NCI-H774 (cell line): ENCODE data around the gene HACD2.
"Not testable (repeated sequence)": the region's sequence is repeated elsewhere in the genome, so short reads cannot be mapped to it uniquely, and the experiment has no call there.

Experiments used
- DNase-seq: peaks from one replicate; lab custom pipeline; 2025; lab: John Stamatoyannopoulos, UW

Gene HACD2

DNA sequence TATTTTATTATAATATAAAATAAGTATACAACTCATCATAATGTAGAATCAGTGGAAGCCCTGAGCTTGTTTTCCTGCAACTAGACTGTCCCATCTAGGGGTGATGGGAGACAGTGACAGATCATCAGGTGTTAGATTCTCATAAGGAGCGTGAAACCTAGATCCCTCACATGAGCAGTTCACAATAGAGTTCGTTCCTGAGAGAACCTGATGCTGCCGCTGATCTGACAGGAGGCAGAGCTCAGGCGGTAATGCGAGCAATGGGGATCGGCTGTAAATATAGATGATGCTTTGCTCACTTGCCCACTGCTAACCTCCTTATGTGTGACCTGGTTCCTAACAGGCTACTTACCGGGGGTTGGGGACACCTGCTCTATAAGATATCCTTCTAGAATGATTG, 26.8 kb upstream of the HACD2 start:
- DNase-seq = not testable (repeated sequence)

DNA sequence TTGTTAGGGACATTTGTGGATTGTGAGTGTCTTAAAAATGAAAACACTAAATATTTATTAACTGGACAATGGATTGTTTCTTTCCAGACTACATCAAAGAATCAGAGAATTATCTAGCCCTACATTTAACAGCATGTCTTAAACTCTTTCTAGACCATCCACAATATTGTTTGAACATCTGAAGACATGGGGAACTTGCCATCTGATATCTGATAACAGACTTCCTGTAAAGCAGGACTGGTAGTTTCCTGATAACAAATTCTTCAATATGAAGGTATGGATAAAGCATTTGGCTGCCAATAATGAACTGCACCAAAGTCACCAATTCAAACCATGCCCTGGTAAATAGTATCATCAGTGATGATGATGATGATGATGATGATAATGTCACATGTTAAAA, 26.2 kb upstream of the HACD2 start:
- no peak for DNase-seq

DNA sequence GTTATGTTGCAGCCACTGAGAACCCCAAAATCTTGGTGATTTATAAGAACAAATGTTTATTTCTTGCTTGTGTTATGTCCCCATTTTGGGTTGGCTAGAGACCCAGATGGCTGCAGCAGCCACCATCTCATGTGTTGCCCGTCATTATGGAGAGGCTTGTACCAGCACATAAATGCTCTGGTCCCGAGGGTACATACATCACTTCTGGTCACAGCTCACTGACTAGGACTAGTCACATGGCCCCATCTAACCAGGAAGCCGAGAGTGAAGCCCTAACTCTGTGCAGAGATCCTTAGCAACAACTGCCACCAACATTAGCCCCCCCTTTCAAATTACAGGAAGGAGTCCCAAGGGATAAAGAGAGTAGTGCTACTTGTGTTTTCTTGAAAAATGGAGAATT, 25.5 kb upstream of the HACD2 start:
- DNase-seq = no peak

GRCh38 chr3:123609063-123609462, 24.2 kb upstream of the HACD2 start:
- no peak for DNase-seq

DNA sequence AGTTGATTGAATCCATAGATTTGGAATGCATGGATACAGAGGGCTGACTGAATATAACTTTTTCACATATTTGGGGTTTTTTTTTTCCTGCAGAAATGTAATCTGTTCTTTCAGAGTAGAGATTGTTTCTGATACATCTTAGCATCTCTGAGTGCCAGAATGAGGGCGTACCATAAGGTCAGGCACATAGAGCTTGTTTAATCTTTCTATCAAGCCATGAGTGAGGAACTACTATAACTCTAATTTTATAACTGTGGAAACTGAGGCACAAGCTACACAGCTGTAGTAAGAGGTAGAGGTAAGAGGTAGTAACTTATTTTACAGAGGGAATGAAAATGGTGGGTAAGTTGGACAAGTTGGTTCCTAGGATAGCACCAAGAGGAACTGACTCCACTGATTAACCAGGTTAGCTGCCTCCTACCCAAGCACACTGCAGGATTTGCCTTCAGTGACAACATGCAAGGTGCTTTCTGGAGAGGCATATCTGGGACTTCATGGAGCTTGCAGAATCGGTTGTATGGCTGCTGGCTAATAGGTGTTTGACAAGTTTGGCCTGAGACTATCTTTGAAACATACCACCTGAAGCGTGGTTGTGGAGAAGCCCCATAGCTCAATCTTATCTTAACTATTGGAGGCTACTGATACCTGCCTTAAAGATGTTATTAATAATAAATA, 23.5 kb upstream of the HACD2 start:
- no peak for DNase-seq

DNA sequence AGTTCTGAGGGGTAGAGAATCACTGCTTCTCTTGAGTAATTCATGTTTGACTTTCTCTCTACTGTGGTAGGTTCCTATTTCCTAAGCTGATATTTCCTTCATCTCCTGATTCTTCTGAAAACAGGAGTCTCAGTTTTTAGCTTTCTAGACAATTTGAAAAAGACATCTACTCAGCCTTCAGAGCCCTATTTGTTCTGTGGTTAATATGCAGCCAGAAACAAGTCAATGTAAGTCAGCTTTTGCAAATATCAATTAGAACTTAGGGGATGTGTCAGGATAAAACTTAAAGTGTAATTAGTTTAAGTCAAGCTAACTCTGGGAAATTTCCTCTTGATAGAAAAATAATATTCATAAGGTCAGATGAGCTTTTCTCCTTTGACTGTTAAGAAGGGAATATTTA, 21.7 kb upstream of the HACD2 start:
- no peak for DNase-seq

GRCh38 chr3:123605789-123606234, 21.0 kb upstream of the HACD2 start:
- no peak for DNase-seq

DNA sequence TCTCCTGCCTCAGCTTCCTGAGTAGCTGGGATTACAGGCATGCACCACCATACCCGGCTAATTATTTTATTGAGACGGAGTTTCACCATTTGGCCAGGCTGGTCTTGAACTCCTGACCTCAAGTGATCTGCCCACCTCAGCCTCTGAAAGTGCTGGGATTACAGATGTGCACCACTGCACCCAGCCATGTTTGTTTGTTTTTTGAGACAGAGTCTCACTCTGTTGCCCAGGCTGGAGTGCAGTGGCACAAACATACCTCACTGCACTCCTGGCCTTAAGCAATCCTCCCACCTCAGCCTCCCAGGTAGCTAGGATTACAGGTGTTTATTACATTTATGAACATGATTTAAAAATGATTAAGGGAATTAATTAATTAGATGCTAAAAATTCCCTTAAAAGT, 18.3 kb upstream of the HACD2 start:
- DNase-seq = not testable (repeated sequence)

GRCh38 chr3:123602325-123602724, 17.5 kb upstream of the HACD2 start:
- no peak for DNase-seq

DNA sequence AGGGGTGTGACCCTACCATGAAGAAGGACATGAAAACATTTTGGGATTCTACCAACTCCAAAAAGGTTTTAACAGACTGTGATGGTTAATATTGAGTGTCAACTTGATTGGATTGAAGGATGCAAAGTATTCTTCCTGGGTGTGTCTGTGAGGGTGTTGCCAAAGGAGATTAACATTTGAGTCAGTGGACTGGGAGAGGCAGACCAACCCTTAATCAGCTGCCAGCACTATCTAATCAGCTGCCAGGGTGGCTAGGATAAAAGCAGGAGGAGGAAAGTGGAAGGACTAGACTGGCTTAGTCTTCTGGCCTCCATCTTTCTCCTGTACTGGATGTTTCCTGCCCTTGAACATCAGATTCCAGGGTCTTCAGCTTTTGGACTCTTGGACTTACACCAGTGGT, 16.0 kb upstream of the HACD2 start:
- DNase-seq = not testable (repeated sequence)

- DNase-seq = no peak
Observed at GRCh38 chr3:123597561-123597960, 12.7 kb upstream of the HACD2 start.

DNA sequence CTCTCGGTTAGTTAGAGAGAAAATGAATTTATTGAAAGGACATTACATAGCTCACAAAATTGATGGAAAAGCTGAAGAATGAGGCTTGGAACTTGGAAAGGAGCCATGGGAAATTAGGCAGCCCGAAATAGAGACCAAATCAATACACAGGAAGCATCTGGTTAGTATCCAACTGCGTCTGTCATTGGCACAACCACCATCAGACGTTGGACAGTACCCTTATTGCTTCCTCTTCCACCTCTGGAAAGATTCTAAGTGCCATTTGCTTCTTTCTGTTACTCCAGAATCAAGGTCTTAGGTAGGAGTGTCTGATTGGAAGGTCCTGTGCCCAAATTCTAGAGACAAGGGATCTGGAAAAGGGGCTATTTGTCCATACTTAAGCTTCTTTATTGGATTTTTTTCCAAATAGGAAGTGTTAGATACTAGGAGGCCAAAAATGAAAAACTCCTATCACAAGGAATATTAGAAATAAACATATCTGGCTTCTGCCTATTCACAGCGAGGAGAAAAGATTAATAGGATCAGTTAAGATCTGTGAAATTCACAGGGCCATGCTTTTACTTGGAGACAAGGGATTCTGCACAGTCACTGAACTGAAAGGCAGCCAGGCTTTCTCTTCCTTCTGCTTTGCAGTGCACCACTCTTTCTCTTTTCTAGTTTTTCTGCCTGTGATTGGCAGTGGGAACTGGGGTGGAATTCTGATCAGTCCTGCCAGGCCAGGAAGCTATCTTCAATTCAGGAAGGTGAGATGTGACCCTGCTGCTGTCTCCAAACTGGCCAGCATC, 10.7 kb upstream of the HACD2 start:
- DNase-seq = no peak

DNA sequence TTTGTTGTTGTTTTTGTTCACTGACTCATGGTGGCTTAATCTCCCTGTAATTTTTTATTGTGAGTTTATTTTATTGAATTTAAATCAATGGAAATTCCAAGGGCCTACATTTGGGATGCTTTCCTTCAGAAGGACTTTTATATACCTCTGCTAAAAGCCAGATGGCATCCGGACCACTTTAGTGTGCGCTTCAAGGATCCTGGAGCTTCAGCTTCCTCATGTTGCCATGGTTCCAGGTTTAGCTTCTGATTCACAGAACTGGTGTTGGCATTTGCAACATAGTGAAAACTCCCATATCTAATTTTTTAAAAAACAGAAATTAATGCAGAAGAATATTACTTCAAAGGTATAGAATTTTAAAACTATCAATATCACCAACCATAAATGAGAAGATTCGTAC, 8.5 kb upstream of the HACD2 start:
- DNase-seq = no peak

DNA sequence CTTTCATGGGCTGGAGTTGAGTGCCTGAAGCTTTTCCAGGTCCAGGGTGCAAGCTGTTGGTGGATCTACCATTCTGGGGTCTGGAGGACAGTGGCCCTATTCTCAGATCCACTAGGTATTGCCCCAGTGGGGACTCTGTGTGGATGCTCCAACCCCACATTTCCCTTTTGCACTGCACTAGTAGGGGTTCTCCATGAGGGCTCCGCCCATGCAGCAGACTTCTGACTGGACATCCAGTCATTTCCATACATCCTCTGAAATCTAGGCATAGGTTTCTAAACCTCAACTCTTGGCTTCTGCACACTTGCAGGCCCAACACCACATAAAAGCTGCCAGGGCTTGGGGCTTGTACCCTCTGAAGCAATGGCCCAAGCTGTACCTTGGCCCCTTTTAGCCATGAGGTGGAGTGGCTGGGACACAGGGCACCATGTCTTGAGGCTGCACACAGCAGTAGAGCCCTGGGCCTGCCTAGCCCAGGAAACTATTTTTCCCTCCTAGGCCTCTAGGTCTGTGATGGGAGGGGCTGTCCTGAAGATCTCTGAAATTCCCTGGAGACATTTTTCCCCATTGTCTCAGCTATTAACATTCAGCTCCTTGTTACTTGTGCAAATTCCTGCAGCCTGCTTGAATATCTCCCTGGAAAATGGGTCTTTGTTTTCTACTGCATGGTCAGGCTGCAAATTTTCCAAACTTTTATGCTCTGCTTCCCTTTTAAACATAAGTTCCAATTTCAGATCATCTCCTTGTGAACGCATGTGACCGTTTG, 6.0 kb upstream of the HACD2 start:
- DNase-seq = no peak

DNA sequence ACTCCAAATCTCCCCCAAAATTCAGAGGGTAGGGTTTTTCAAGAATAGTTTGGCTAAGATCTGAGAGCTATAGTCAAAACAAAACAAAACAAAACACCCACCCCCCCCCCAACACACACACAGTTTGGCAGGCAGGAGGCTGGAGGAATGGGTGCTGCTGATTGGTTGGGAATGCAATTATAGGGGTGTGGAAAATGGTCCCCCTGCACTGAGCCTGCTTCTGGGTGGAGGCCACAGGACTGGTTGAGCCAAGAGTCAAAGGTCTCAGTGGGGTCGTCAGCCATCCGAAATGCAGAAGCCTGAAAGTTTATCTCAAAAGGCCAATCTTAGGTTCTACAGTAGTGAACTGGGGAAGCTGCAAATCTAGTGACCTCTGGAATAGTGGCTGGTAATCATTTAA, 2.5 kb upstream of the HACD2 start:
- DNase-seq = no peak

- no peak for DNase-seq
Observed at GRCh38 chr3:123586968-123587367, 2.1 kb upstream of the HACD2 start.

DNA sequence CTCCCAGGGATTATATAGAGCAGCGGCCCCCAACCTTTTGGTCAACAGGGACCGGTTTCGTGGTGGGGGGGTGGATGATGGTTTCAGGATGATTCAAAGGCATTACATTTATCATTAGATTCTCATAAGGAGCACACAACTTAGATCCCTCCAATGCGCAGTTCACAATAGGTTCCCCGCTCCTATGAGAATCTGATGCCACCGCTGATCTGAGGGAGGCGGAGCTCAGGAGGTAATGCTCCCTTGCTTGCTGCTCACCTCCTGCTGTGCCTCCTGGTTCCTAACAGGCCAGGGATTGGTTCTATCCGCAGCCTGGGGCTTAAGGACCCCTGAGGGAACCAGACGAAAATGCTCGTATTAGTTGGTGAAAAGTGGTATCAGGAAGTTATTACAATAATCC, 1.3 kb upstream of the HACD2 start:
- peak; percentile 33 for DNase-seq

DNA sequence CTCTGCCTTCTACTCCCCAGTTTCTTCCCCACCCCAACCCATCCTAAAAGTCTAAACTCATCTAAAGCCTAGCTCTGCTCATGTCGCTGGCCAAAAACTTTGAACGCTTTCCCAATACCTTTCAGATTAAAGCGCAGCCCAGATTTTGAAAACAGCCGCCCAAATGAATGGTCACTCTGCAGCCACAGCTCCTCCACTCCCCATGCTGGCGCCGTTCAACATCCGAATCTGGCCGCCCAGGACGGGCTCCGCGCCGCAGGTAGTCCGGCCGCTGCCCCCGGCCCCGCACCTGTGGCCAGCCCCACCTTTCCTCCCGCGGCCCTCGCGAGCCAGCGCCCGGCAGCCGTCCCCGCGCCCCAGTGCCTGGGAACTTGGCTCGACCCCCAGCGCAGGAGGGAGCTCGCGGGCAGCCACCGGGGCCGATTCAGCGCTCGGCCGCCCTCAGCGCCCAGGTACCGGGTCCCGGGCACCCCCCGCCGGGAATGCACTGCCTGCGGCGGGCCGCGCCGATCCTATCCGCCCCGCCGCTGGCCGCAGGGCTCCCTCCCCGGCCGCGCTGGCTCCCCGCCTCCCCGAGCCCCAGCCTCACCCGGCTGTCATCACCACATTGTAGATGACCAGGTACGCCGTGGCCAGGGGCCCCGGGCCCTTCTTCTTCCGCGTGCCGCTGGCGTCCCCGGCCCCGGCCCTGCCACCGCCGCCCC, 417 bp downstream of the HACD2 start:
- no peak for DNase-seq

DNA sequence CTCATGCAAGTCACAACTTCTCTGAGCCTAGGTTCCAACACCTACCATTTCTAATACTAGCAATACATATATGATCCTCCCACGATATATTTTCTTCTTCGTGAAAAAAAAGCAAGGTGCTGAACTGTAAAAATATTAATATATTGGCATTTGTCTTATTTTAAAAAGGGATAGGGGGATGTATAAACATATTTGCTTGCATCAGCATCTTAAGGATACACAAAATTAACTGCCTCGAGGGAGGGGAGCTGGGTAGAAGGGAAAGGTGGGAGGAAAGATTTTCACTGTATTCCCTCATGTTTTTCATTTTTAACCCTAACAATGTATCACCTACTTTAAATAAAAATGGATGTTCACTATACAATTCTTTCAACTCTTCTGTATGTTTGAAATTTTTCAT, 1.3 kb downstream of the HACD2 start:
- DNase-seq = no peak

DNA sequence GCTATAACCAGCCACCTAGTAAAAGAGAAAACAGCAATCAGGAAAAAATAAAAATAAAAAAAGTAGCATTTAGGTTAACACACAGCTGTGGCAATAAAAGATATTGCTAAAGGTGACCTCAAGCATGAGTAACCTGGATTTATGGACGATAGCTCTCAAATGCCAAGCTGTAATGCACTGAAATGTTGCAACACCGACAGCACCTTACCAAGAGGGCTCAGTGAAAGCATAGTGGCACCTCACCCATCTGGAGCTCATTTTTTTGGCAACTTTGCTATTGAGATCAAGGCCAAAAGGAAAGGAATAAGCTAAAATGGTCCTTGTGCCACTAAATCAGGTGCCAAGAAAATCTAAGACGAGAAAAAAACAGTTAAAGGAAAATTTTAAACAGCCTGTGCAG, 2.5 kb downstream of the HACD2 start:
- DNase-seq = no peak

DNA sequence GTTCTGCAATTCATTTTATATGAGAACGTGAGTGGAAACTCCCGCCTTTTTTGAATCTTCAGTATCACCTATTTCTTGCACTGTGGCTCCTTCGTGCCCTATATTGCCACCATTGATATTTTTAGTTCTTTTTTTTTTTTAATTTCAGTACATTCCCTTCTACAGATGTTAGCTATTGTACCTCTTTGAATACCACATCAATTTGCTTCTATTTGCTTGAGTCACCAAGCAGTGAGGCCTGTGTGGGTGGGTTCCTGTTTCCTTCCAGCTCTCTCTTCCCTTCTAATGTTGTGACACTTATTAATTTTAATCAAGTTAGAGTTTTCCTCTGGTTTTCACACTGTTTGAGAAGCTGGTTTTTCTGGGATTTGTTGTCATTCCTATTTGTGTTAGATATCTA, 8.7 kb downstream of the HACD2 start:
- no peak for DNase-seq

DNA sequence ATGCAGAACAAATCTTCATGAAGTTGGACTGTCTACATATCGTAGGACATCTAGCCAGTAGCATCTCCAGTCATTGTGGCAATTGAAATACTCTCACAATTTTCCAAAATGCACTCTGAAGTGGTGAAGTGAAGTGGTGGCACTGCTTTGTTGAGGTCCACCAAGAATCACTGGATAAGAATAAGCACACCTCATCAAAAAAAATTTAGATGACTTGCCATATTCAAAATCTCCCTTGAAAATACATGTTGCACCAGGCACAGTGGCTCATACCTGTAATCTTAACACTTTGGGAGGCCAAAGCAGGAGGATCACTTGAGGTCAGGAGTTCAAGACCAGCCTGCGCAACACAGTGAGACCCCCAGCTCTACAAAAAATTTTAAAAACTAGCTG, 12.9 kb downstream of the HACD2 start:
- no peak for DNase-seq
